ENCODE data around the gene KRTAP4-4. TPM values are rescaled to one million over a fixed set of nuclear protein-coding genes. Genes with fewer than 3 reads are reported as not detected.

The KRTAP4-4 gene
- total RNA-seq, 1 experiment from 2014 or later: not detected

DNA sequence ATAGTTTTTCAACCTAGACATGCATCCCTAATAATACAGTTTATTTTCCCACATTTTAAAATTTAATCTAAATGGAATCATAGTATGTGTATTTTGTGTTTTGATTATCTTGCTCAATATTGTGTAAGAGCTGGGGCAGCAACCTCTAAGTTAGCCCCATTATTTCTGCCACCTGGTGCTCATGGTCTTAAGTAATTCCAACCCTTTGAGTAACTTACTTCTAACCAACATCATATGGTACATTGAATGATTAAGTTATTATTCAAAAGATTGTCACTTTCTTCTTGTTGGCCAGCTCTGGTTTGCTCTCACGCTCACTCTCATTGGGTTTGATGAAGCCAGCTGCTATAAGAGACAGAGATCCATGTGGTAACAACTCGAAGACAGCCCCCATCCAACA, 11.3 kb upstream of the KRTAP4-4 start:
- H3K4me1 Mint-ChIP-seq: no peaks in the 10 kb centered on the region
- H3K9ac ChIP-seq (ENCODE audit: extremely low read depth, insufficient read length, low read length): no peak overlapping the region
- no peak overlapping the region for H2AK5ac ChIP-seq (ENCODE audit: insufficient read length, low read length)
- no peak overlapping the region for H2BK12ac ChIP-seq (ENCODE audit: insufficient read length, low read depth, low read length)
- H3K79me2 ChIP-seq (ENCODE audit: insufficient read depth, low read length): no peaks in the 10 kb centered on the region
- no peak overlapping the region for H2BK120ac ChIP-seq (ENCODE audit: low read depth, low read length, poor library complexity, severe bottlenecking)
- no peak for DNase-seq
- no peak overlapping the region for H3T11ph ChIP-seq (ENCODE audit: low read length)
- no peak overlapping the region for H3K27ac Mint-ChIP-seq
- H2BK5ac ChIP-seq (ENCODE audit: insufficient read length, low read length): no peak overlapping the region
- no peaks in the 10 kb centered on the region; the same call in 1 of the 2 replicates for H3K27me3 Mint-ChIP-seq (ENCODE audit: low read depth)
- H4K20me1 ChIP-seq (ENCODE audit: control insufficient read depth, insufficient read depth, insufficient read length): no peaks in the 10 kb centered on the region
- no peak overlapping the region for H2BK20ac ChIP-seq (ENCODE audit: low read depth, low read length, poor library complexity, severe bottlenecking)
- H3K56ac ChIP-seq (ENCODE audit: insufficient read length, low read depth, low read length): no peak overlapping the region
- no CpG with 5 or more reads among the region's 2 CpGs for WGBS (ENCODE audit: extremely low coverage, insufficient read length, low lambda C conversion rate)
- no peak overlapping the region for H4K91ac ChIP-seq (ENCODE audit: insufficient read length, low read depth, low read length)
- H3K4me2 ChIP-seq (ENCODE audit: insufficient read depth, insufficient read length, low read length): no peak overlapping the region
- H3K18ac ChIP-seq (ENCODE audit: insufficient read length, low read depth, low read length): no peak overlapping the region
- TF ChIP-seq, protein P1, sequence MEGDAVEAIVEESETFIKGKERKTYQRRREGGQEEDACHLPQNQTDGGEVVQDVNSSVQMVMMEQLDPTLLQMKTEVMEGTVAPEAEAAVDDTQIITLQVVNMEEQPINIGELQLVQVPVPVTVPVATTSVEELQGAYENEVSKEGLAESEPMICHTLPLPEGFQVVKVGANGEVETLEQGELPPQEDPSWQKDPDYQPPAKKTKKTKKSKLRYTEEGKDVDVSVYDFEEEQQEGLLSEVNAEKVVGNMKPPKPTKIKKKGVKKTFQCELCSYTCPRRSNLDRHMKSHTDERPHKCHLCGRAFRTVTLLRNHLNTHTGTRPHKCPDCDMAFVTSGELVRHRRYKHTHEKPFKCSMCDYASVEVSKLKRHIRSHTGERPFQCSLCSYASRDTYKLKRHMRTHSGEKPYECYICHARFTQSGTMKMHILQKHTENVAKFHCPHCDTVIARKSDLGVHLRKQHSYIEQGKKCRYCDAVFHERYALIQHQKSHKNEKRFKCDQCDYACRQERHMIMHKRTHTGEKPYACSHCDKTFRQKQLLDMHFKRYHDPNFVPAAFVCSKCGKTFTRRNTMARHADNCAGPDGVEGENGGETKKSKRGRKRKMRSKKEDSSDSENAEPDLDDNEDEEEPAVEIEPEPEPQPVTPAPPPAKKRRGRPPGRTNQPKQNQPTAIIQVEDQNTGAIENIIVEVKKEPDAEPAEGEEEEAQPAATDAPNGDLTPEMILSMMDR (conservative IDR thresholded peaks at IDR 0.05): no peak
- no peaks in the 10 kb centered on the region for H3K9me3 ChIP-seq (ENCODE audit: control insufficient read depth, low read depth, low read length)
- H3K14ac ChIP-seq (ENCODE audit: insufficient read depth, low read length): no peak overlapping the region
- H3K36me3 Mint-ChIP-seq (ENCODE audit: insufficient read depth in 1 of 3, low read depth in 3 of 3): no peaks in the 10 kb centered on the region
- H3K4me1 ChIP-seq (ENCODE audit: insufficient read depth, low read length): no peaks in the 10 kb centered on the region
- no peak overlapping the region for H4K8ac ChIP-seq (replicated peaks; ENCODE audit: insufficient read length, low read depth, low read length)
- H3K27ac ChIP-seq (ENCODE audit: insufficient read length, low read depth, low read length): no peak overlapping the region
- no peak overlapping the region for H2AFZ ChIP-seq (ENCODE audit: low read length)
- H3K23me2 ChIP-seq (ENCODE audit: insufficient read length, low read depth, low read length, poor library complexity, severe bottlenecking): no peaks in the 10 kb centered on the region
- H3K23ac ChIP-seq (ENCODE audit: insufficient read length, low read depth, low read length): no peak overlapping the region
- H3K4me3 Mint-ChIP-seq: no peak overlapping the region
- no peaks in the 10 kb centered on the region; a peak in 1 of 5 replicates for H3K9me3 Mint-ChIP-seq
- no peak overlapping the region for H3K4ac ChIP-seq (ENCODE audit: low read depth, low read length)
- no peak overlapping the region for H4K5ac ChIP-seq (ENCODE audit: insufficient read length, low read depth, low read length)
- H2BK15ac ChIP-seq (ENCODE audit: low read depth, low read length): no peak overlapping the region
- H3K79me1 ChIP-seq (ENCODE audit: insufficient read depth, low read depth, low read length, poor library complexity, severe bottlenecking): no peaks in the 10 kb centered on the region
- H3K27me3 ChIP-seq (ENCODE audit: insufficient read depth, low read length): no peaks in the 10 kb centered on the region

Measured in H9 (cell line).